Measurements from ENCODE around the gene MKI67.

GRCh38 chr10:128059266-128059981, 66.8 kb downstream of the MKI67 start:
- TF ChIP-seq, protein P1, sequence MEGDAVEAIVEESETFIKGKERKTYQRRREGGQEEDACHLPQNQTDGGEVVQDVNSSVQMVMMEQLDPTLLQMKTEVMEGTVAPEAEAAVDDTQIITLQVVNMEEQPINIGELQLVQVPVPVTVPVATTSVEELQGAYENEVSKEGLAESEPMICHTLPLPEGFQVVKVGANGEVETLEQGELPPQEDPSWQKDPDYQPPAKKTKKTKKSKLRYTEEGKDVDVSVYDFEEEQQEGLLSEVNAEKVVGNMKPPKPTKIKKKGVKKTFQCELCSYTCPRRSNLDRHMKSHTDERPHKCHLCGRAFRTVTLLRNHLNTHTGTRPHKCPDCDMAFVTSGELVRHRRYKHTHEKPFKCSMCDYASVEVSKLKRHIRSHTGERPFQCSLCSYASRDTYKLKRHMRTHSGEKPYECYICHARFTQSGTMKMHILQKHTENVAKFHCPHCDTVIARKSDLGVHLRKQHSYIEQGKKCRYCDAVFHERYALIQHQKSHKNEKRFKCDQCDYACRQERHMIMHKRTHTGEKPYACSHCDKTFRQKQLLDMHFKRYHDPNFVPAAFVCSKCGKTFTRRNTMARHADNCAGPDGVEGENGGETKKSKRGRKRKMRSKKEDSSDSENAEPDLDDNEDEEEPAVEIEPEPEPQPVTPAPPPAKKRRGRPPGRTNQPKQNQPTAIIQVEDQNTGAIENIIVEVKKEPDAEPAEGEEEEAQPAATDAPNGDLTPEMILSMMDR (IDR thresholded peaks at IDR 0.05) = no peak
- TF ChIP-seq EZH2 (IDR thresholded peaks at IDR 0.05; ENCODE audit: borderline replicate concordance, insufficient read depth, low read depth, low read length, poor library complexity, severe bottlenecking) = no peak

Measured in B cell (primary cell).